Epithelial cell of proximal tubule (primary cell): Measurements from ENCODE around the gene FBXO48. TPM values are rescaled to one million over a fixed set of nuclear protein-coding genes. Genes with fewer than 3 reads are reported as not detected.

Source experiments
- DNase-seq: peaks from one replicate; pipeline ENCODE4 v3.0.0-alpha.2; 2011; ENCODE audit warnings: low read depth
- H3K4me3 ChIP-seq: 2 replicates; pipeline ENCODE4 v1.5.1; 2011; ENCODE audit warnings: low read depth, mild to moderate bottlenecking, low read length
- CTCF ChIP-seq: conservative IDR thresholded peaks from 2 replicates; pipeline ENCODE4 v1.5.1; 2012; ENCODE audit warnings: low read depth, mild to moderate bottlenecking, low read length
- total RNA-seq: library from RNA; depleted of rRNA; stranded (reverse); fragments of >200 nt; gene quantifications from 2 replicates; pipeline ENCODE4 v1.2.3, GENCODE V29; 2015

FBXO48 gene
- total RNA-seq, 1 donor from 2014 or later = 1.5 TPM

- no peak for TF ChIP-seq CTCF
- H3K4me3 ChIP-seq = no peak overlapping the region
- no peak for DNase-seq
Observed at GRCh38 chr2:68416081-68416675, 50.9 kb downstream of the FBXO48 start.

GRCh38 chr2:68415521-68415920 lies 51.6 kb downstream of the FBXO48 start:
- DNase-seq = no peak
- no peak overlapping the region for H3K4me3 ChIP-seq
- TF ChIP-seq CTCF = no peak

- no peak for TF ChIP-seq CTCF
- DNase-seq = no peak
- no peak overlapping the region for H3K4me3 ChIP-seq
Observed at GRCh38 chr2:68414876-68415275, 52.2 kb downstream of the FBXO48 start.

- no peak for TF ChIP-seq CTCF
- no peak overlapping the region for H3K4me3 ChIP-seq
- no peak for DNase-seq
Observed at GRCh38 chr2:68414452-68414851, 52.6 kb downstream of the FBXO48 start.

- no peak overlapping the region for H3K4me3 ChIP-seq
- TF ChIP-seq CTCF = no peak
- no peak for DNase-seq
Observed at GRCh38 chr2:68413466-68413865, 53.6 kb downstream of the FBXO48 start.

GRCh38 chr2:68412127-68412819 lies 54.8 kb downstream of the FBXO48 start:
- no peak overlapping the region for H3K4me3 ChIP-seq
- no peak for TF ChIP-seq CTCF
- no peak for DNase-seq

- no peak overlapping the region for H3K4me3 ChIP-seq
- DNase-seq = no peak
- TF ChIP-seq CTCF = no peak
Observed at GRCh38 chr2:68411397-68412126, 55.5 kb downstream of the FBXO48 start.
